A549 treated with Mapracorat at 1 μM for 4 hours (cell line): ENCODE results near the gene MSN. TPM values are rescaled to one million over a fixed set of nuclear protein-coding genes. Genes with fewer than 3 reads are reported as not detected.

Experiments
- total RNA-seq: library from RNA; stranded (reverse); fragments of 200-300 nt; extraction: Qiagen RNA extraction; gene quantifications from 5 replicates; pipeline ENCODE4 v1.2.3, GENCODE V29; 2022

MSN gene
- total RNA-seq: 234 to 311 TPM (median 285 TPM) in 5 replicates

GRCh38 chrX:65667503-65668376, at the start of gene MSN:
TSS of gene MSN (plus strand) at chrX:65667654. CDS start at chrX:65667842, 188 bp downstream.

Other genes with a start within 250 kb of the MSN start
- 63.2 to 67.6 TPM (median 65.5 TPM) in 5 replicates for gene LAS1L, start 132.9 kb upstream of the MSN start, total RNA-seq